Stimulated activated CD4-positive, alpha-beta T cell treated with anti-CD3 and anti-CD28 coated beads, Interleukin-1b, Interleukin-23, amount 100 ng/mL, for 48 hours (primary cell): Measurements from ENCODE around the gene OR9A4.

ENCODE experiments used
- DNase-seq: peaks from one replicate; pipeline ENCODE4 v3.0.0-alpha.2; 2020

The OR9A4 gene

DNA sequence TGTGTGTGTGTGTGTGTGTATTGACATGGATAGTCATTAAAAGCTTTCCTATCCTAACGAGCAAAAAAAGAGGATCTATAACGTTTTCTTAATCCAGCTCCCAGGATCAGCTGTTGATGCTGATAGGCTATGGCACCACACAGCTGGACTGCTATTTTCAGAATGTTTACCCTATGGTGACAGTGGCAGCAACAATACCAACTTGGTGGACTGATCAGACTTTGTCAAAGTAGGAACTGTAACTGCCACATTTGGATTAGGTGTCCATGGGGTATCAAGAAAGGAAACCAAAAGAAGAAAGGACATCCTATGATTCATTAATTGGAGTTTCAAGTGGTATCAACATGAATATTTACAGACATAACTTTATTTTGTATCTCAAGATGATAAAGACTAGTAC lies 33.3 kb downstream of the OR9A4 start:
- DNase-seq, result no peak

DNA sequence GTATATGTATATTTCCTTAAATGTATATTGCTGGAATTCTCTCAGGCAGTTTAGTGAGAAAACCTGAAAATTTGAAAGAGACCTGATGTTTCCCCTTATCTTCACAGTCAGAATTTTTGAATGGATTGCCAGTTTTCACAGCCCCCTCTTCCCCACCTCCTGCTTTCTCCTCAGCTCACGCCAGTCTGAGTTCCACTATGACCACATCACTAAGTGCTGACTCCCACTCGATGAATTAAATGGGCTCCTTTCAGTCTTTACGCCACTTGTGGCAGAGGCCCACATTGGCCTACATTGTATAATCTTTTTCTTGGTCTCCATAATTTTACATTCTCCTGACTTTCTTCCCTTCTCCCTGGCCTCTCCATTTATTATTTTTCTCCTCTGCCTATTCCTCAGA lies 33.7 kb downstream of the OR9A4 start:
- DNase-seq, result no peak

DNA sequence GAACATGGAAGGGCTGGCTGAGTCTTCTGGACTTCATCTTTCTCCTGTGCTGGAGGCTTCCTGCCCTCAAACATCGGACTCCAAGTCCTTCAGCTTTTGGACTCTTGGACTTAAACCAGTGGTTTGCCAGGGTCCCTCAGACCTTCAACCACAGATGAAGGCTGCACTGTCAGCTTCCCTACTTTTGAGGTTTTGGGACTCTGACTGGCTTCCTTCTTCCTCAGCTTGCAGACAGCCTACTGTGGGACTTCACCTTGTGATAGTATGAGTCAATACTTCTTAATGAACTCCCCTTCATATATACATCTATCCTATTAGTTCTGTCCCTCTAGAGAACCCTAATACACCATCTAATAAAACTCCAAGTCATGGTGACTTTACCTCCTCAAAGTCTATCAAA lies 34.6 kb downstream of the OR9A4 start:
- DNase-seq, result no peak

DNA sequence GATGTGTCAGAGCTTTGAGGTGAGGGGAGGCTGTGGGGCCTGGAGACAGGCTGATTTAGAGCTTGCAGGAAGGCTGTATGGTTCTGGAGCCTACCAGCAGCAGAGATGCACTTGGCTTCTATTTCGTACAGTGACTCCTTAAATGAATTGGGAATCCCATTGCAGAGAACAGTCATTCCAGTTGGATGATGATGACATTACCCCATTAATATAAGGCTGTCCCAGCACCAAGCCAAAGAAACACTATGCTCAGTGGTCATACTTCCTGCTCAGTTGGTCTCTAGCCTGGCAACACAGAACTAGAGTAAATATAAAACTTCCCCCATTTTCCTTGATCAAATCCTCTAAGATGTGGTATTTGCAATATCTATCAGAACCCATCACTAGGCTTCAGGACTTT lies 36.3 kb downstream of the OR9A4 start:
- no peak for DNase-seq

DNA sequence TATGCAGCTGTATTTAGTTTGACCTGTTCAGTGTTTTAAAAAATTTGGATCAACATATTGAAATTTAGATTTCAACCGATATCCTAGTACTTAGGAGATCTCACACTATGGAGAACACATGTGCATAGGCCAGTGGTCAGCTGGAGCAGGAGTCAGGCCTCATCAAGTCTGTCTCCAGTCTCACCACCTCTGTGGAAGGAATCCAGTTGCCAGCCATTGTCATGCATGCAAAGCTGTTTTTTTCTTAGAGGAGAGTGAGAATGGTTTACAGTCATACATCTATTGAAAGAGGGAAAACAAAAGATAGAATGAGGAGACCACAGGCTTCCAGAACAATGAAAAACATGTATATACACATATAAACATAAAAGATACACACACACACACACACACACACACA lies 38.1 kb downstream of the OR9A4 start:
- no peak for DNase-seq

DNA sequence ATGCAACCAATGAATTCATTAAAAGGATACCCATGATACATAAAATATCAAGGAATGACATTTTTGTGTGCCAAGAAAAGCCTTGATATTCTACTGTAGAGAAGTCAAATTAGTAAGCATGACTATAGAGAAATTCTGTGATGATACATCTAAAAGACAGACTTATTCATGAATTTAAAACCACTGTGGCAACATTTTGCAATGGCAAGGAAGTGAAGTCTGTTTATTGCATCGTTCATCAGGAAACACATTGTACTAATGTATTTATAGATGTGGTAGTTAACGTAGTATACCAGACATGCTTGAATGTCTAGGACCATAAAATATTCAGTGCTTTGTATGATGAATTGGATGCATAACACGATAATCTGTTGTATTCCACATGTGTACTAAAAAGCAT lies 39.9 kb downstream of the OR9A4 start:
- no peak for DNase-seq

DNA sequence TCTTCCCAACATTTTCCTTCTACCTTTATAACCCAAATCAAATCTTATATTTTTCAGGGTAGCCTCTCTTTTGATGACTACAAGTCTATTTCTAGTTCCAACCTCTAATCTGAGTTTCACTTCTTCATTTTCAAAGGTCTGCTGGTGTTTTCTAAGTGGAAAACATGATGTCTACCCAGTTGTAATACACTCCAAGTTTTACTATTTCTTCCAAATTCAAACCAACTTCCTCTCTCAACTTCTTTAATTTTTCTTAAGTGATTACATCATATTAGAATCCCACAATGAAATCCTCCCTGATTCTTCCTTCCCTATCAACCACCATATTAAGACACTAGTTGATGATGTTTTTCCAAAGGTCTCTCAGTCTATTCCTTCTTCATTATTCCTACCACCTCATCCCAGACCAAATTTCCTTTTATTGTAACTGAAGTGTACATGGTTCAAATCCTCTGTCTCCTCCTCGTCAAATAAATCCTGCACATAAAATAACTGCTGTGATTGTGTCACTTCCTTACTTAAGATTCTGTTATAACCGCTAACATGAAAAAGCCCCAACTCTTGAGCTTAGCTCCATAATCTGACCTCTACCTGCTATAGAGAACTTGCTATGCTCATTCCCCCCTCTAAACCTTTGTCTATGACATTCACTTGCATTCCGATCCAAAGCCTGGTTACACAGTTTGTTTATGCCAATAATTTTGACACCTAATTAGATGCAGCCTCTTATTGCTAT lies 44.7 kb downstream of the OR9A4 start:
- DNase-seq, result no peak
